ENCODE data around the gene SLC1A2. TPM values are rescaled to one million over a fixed set of nuclear protein-coding genes. Genes with fewer than 3 reads are reported as not detected.

Gene SLC1A2
- total and polyA plus RNA-seq, 2 donors (not counting 3 experiments of a cell fraction or from before 2014, with no cell fraction given) = not detected

GRCh38 chr11:35323076-35323868, 96.1 kb downstream of the SLC1A2 start:
- ChIA-PET CTCF (interaction anchor here (1.2 kb wide), 1 partner anchor 16 kb away, joined by 3 read pairs; no protein-coding TSS in a partner anchor), POLR2A (no interaction called here)
- H3K9me1 ChIP-seq (replicated peaks; ENCODE audit: control insufficient read depth, extremely low read depth, insufficient read depth, low read length) = no peaks in the 10 kb centered on the region
- H3K9ac ChIP-seq (replicated peaks; ENCODE audit: extremely low read depth, insufficient read depth, low read length) = no peak overlapping the region
- peaks cover 2 to 15% of the 10 kb centered on the region in 2 experiments for H3K27me3 ChIP-seq (ENCODE audit: control insufficient read depth in 2 of 2, insufficient read depth in 2 of 2, low read length in 2 of 2)
- H4K20me1 ChIP-seq (replicated peaks; ENCODE audit: control insufficient read depth, extremely low read depth, insufficient read depth, low read length) = no peaks in the 10 kb centered on the region
- no TSS peak for BruUV-seq (replicated peaks)
- FAIRE-seq (no peak), DNase-seq (ENCODE audit: low read depth, low spot score) (no peak)
- no peak overlapping the region for H3K27ac ChIP-seq (ENCODE audit: insufficient read depth, low read depth, low read length)
- no peaks in the 10 kb centered on the region for H3K4me1 ChIP-seq (ENCODE audit: control insufficient read depth, extremely low read depth, insufficient read depth, low read length)
- H3K4me3 ChIP-seq (replicated peaks in 1 of 3; ENCODE audit: insufficient read depth in 1 of 3, low read depth in 1 of 3, low read length in 3 of 3) = no peak overlapping the region
- dilution Hi-C loops (cut with MboI; ENCODE audit: extremely low pct_ligation_motif_present, low sequenced_read_pairs) (no loop called here), intact Hi-C loops (cut with micrococcal nuclease) (no loop called here)
- no peaks in the 10 kb centered on the region for H3K36me3 ChIP-seq (ENCODE audit: control insufficient read depth in 2 of 2, extremely low read depth in 1 of 2, insufficient read depth in 2 of 2, low read length in 2 of 2)
- TF ChIP-seq FOS (IDR thresholded peaks at IDR 0.05; ENCODE audit: borderline replicate concordance, insufficient read depth, low read length) (no peak), GATA2 (IDR thresholded peaks at IDR 0.05; ENCODE audit: insufficient read depth, insufficient read length, low read depth, low read length) (no peak), POLR2AphosphoS5 (IDR thresholded peaks at IDR 0.05; ENCODE audit: insufficient read depth, low read depth, low read length) (no peak)
- TF ChIP-seq, protein P1, sequence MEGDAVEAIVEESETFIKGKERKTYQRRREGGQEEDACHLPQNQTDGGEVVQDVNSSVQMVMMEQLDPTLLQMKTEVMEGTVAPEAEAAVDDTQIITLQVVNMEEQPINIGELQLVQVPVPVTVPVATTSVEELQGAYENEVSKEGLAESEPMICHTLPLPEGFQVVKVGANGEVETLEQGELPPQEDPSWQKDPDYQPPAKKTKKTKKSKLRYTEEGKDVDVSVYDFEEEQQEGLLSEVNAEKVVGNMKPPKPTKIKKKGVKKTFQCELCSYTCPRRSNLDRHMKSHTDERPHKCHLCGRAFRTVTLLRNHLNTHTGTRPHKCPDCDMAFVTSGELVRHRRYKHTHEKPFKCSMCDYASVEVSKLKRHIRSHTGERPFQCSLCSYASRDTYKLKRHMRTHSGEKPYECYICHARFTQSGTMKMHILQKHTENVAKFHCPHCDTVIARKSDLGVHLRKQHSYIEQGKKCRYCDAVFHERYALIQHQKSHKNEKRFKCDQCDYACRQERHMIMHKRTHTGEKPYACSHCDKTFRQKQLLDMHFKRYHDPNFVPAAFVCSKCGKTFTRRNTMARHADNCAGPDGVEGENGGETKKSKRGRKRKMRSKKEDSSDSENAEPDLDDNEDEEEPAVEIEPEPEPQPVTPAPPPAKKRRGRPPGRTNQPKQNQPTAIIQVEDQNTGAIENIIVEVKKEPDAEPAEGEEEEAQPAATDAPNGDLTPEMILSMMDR (IDR thresholded peaks at IDR 0.05; ENCODE audit: extremely low read depth in 1 of 2, insufficient read depth in 1 of 2, low read depth in 1 of 2, low read length in 2 of 2) = no peak
- no peak overlapping the region for H2AFZ ChIP-seq (ENCODE audit: low read depth, low read length)
- no peaks in the 10 kb centered on the region for H3K79me2 ChIP-seq (ENCODE audit: control insufficient read depth, insufficient read depth, low read length)
- no peak overlapping the region for H3K4me2 ChIP-seq (ENCODE audit: insufficient read depth, low read length)
- H3K9me3 ChIP-seq (replicated peaks; ENCODE audit: control insufficient read depth, insufficient read depth, low read length) = no peaks in the 10 kb centered on the region

All from endothelial cell of umbilical vein (primary cell).